ENCODE data around the gene SH3TC2. TPM values are rescaled to one million over a fixed set of nuclear protein-coding genes. Genes with fewer than 3 reads are reported as not detected.

SH3TC2 gene
- total and polyA plus RNA-seq, 10 of the 15 experiments (the other 5 are each of a cell fraction or from before 2014, with no cell fraction given), result not detected

GRCh38 chr5:149014571-149015031 is 48.3 kb downstream of the SH3TC2 start:
- no peaks in the 10 kb centered on the region for H4K20me1 ChIP-seq (ENCODE audit: control insufficient read depth, insufficient read depth)
- ChIA-PET CTCF (no interaction called here), SMC1A (ENCODE audit: uncharacterized antibody, unreplicated experiment) (no interaction called here), POLR2A (no interaction called here), RAD21 (ENCODE audit: unreplicated experiment) (no interaction called here)
- H3K4me1 ChIP-seq (ENCODE audit: control insufficient read depth, insufficient read depth, low read length), result no peaks in the 10 kb centered on the region
- H3K27ac ChIP-seq (ENCODE audit: control insufficient read depth, insufficient read depth), result no peak overlapping the region
- no peak for FAIRE-seq
- WGBS (ENCODE audit: insufficient coverage, insufficient replicate concordance, low lambda C conversion rate, missing lambda C conversion rate), result 31% methylated on average over 2 of the region's 2 CpGs
- no peaks in the 10 kb centered on the region; a peak in 1 of 4 replicates for H3K27me3 ChIP-seq (replicated peaks in 1 of 2; ENCODE audit: control insufficient read depth in 2 of 2, insufficient read depth in 2 of 2, low read length in 1 of 2)
- intact Hi-C loops (cut with micrococcal nuclease; ENCODE audit: unreplicated experiment), result no loop called here
- no peak overlapping the region for H3K9ac ChIP-seq (ENCODE audit: control insufficient read depth, insufficient read depth, low read length)
- no peaks in the 10 kb centered on the region for H3K36me3 ChIP-seq (ENCODE audit: control insufficient read depth in 2 of 2, insufficient read depth in 2 of 2, low read length in 1 of 2)
- no TSS peak for BruUV-seq (replicated peaks)
- no peaks in the 10 kb centered on the region for H3K79me2 ChIP-seq (ENCODE audit: control insufficient read depth, insufficient read depth, low read length)
- no peak for DNase-seq (ENCODE audit: low read depth, low spot score)
- no peak overlapping the region for H2AFZ ChIP-seq (ENCODE audit: control insufficient read depth, low read depth, low read length)
- TF ChIP-seq JUND (IDR thresholded peaks at IDR 0.05; ENCODE audit: low read depth, low read length) (no peak), NBN (IDR thresholded peaks at IDR 0.05) (no peak), PML (IDR thresholded peaks at IDR 0.05; ENCODE audit: low read length) (no peak), HCFC1 (IDR thresholded peaks at IDR 0.05; ENCODE audit: low read length) (no peak), RELA (IDR thresholded peaks at IDR 0.05; ENCODE audit: borderline replicate concordance, partially characterized antibody) (no peak), SMAD1 (IDR thresholded peaks at IDR 0.05; ENCODE audit: low read depth, partially characterized antibody) (no peak), BHLHE40 (IDR thresholded peaks at IDR 0.05; ENCODE audit: borderline replicate concordance in 1 of 2, low read depth in 2 of 2, low read length in 1 of 2) (no peak), ZZZ3 (IDR thresholded peaks at IDR 0.05; ENCODE audit: control insufficient read depth, insufficient read length, low read depth) (no peak), TARDBP (IDR thresholded peaks at IDR 0.05; ENCODE audit: borderline replicate concordance) (no peak), MEF2B (IDR thresholded peaks at IDR 0.05; ENCODE audit: partially characterized antibody, poor library complexity, severe bottlenecking) (no peak), RUNX3 (IDR thresholded peaks at IDR 0.05; ENCODE audit: low read length) (no peak), SRF (IDR thresholded peaks at IDR 0.05; ENCODE audit: low read depth in 2 of 2, low read length in 2 of 2) (no peak), KAT2A (conservative IDR thresholded peaks at IDR 0.05; ENCODE audit: control insufficient read depth, low read depth, low read length) (no peak), SP1 (IDR thresholded peaks at IDR 0.05; ENCODE audit: low read depth, low read length) (no peak), MAX (IDR thresholded peaks at IDR 0.05; ENCODE audit: low read depth, low read length) (no peak)
- TF ChIP-seq, protein P1, sequence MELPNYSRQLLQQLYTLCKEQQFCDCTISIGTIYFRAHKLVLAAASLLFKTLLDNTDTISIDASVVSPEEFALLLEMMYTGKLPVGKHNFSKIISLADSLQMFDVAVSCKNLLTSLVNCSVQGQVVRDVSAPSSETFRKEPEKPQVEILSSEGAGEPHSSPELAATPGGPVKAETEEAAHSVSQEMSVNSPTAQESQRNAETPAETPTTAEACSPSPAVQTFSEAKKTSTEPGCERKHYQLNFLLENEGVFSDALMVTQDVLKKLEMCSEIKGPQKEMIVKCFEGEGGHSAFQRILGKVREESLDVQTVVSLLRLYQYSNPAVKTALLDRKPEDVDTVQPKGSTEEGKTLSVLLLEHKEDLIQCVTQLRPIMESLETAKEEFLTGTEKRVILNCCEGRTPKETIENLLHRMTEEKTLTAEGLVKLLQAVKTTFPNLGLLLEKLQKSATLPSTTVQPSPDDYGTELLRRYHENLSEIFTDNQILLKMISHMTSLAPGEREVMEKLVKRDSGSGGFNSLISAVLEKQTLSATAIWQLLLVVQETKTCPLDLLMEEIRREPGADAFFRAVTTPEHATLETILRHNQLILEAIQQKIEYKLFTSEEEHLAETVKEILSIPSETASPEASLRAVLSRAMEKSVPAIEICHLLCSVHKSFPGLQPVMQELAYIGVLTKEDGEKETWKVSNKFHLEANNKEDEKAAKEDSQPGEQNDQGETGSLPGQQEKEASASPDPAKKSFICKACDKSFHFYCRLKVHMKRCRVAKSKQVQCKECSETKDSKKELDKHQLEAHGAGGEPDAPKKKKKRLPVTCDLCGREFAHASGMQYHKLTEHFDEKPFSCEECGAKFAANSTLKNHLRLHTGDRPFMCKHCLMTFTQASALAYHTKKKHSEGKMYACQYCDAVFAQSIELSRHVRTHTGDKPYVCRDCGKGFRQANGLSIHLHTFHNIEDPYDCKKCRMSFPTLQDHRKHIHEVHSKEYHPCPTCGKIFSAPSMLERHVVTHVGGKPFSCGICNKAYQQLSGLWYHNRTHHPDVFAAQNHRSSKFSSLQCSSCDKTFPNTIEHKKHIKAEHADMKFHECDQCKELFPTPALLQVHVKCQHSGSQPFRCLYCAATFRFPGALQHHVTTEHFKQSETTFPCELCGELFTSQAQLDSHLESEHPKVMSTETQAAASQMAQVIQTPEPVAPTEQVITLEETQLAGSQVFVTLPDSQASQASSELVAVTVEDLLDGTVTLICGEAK (IDR thresholded peaks at IDR 0.05; ENCODE audit: borderline replicate concordance), result no peak
- no peak overlapping the region for H3K4me3 ChIP-seq
- no peaks in the 10 kb centered on the region for H3K9me3 ChIP-seq (replicated peaks; ENCODE audit: control insufficient read depth, insufficient read depth, low read length)
- in situ Hi-C loops (cut with MboI), result no loop called here
- 0 out of 3 replicates have a peak, but pooled peaks have one; percentile 23 for ATAC-seq
- no peak overlapping the region for H3K4me2 ChIP-seq (ENCODE audit: control insufficient read depth, insufficient read depth)

All from GM12878 (cell line).